ENCODE measurements around the gene NRP1. TPM values are rescaled to one million over a fixed set of nuclear protein-coding genes. Genes with fewer than 3 reads are reported as not detected.

Gene NRP1
- total and polyA plus RNA-seq, 2 of the 8 experiments (the other 6 are each of a cell fraction or from before 2014, with no cell fraction given), result 1.2 to 2.1 TPM

- no peak for TF ChIP-seq HDAC2 (IDR thresholded peaks at IDR 0.05; ENCODE audit: borderline replicate concordance in 1 of 2, low read depth in 2 of 2, low read length in 2 of 2)
- TF ChIP-seq SP1 (IDR thresholded peaks at IDR 0.05; ENCODE audit: low read depth, low read length), result no peak
- TF ChIP-seq SIN3A (conservative IDR thresholded peaks at IDR 0.05 in 1 of 2, IDR thresholded peaks at IDR 0.05 in 1 of 2; ENCODE audit: low read depth in 1 of 2, low read length in 2 of 2), result no peak
- TF ChIP-seq EZH2 (IDR thresholded peaks at IDR 0.05; ENCODE audit: low read depth, low read length, severe bottlenecking), result no peak
These were observed 3.1 kb downstream of the NRP1 start (continued) for GRCh38 chr10:33331379-33331694.
